ENCODE results near the gene TNFRSF9.

TNFRSF9 gene

DNA sequence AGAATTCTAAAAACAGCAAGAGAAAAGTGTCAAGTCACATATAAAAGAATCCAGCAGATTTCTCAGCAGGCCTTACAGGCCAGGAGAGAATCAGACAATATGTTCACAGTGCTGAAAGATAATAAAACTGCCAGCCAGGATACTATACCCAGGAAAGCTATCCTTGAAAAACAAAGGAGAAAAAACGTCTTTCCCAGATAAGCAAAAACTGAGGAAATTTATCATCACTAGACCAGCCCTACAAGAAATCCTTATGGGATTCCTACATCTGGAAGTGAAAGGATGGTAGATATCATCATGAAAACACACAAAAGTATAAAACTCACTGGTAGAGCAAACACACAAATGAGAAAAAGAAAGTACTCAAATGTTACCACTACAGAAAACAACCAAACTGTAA, 62.6 kb downstream of the TNFRSF9 start:
- H3K36me3 ChIP-seq: no peaks in the 10 kb centered on the region
- peaks cover 0 to 7% of the 10 kb centered on the region in 2 donors for H3K27me3 ChIP-seq
- H3K4me1 ChIP-seq: no peaks in the 10 kb centered on the region
- no peak overlapping the region for H3K4me3 ChIP-seq
- peaks cover 0 to 15% (median 12%) of the 10 kb centered on the region in 3 donors for H3K9me3 ChIP-seq
- no peak for TF ChIP-seq CTCF (IDR thresholded peaks at IDR 0.05)
- no peak overlapping the region for H3K27ac ChIP-seq
- intact Hi-C loops (cut with DNase I; ENCODE audit: low total_unique reads): no loop called here
- no peak for DNase-seq

- peaks cover 0 to 15% (median 12%) of the 10 kb centered on the region in 3 donors for H3K9me3 ChIP-seq
- no peak overlapping the region for H3K27ac ChIP-seq
- H3K4me1 ChIP-seq: no peaks in the 10 kb centered on the region
- H3K27me3 ChIP-seq: peaks cover 0 to 7% of the 10 kb centered on the region in 2 donors
- intact Hi-C loops (cut with DNase I; ENCODE audit: low total_unique reads): no loop called here
- H3K36me3 ChIP-seq: no peaks in the 10 kb centered on the region
- TF ChIP-seq CTCF (IDR thresholded peaks at IDR 0.05): no peak
- DNase-seq: no peak
- no peak overlapping the region for H3K4me3 ChIP-seq
These were observed 66.5 kb downstream of the TNFRSF9 start for GRCh38 chr1:7873801-7874795.

- H3K27ac ChIP-seq: no peak overlapping the region
- TF ChIP-seq CTCF (IDR thresholded peaks at IDR 0.05): no peak
- intact Hi-C loops (cut with DNase I; ENCODE audit: low total_unique reads): no loop called here
- no peaks in the 10 kb centered on the region for H3K4me1 ChIP-seq
- peaks cover 0 to 9% of the 10 kb centered on the region in 2 donors for H3K27me3 ChIP-seq
- no peak for DNase-seq
- H3K4me3 ChIP-seq: no peak overlapping the region
- H3K36me3 ChIP-seq: no peaks in the 10 kb centered on the region
- no peaks in the 10 kb centered on the region for H3K9me3 ChIP-seq
These were observed 69.5 kb downstream of the TNFRSF9 start for GRCh38 chr1:7871136-7871535.

DNA sequence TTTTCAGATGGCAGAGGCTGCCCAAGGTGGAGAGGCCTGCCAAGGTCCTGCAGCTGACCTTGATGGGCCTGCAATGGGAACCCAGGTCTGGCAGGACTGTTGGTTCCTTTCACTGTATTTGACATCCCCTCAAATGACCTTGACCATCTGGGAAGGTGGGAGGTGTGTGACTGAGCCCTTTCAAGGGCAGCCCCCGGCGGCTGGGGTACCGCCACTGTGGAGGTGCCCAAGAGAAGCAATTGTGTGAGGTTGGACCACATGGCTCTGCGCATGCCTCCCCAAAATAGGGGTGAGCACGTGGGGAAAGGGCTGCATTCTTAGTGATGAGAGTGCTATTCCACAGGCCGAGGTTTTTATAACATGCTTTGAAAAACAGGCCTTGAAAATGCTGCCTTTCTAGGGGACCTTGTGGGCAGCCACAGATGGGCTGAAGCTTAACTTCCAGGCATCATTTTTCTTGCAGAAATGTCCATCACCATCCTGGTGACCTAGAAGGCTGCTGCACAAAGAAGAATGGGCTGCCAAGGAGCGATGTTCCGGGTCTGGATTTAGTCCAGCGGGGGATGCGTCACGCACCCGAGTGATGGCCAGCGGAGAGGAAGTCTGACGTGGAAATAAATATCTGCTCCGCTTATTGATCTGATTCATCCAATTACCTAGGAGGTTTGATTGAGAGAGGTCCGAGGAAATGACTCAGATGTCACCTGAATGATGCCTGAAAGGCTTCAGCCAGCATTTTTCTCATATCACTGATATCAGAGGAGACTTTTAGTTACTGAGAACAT, 71.3 kb downstream of the TNFRSF9 start:
- no peaks in the 10 kb centered on the region for H3K36me3 ChIP-seq
- intact Hi-C loops (cut with DNase I; ENCODE audit: low total_unique reads): no loop called here

More for the DNA sequence above, 71.3 kb downstream of the TNFRSF9 start:
- peaks cover 0 to 5% of the 10 kb centered on the region in 2 donors for H3K27me3 ChIP-seq
- no peak overlapping the region for H3K4me3 ChIP-seq
- TF ChIP-seq CTCF (IDR thresholded peaks at IDR 0.05): no peak
- H3K27ac ChIP-seq: no peak overlapping the region
- H3K9me3 ChIP-seq: no peaks in the 10 kb centered on the region
- H3K4me1 ChIP-seq: no peaks in the 10 kb centered on the region
- DNase-seq: no peak
